GM18858 (cell line): Measurements from ENCODE around the gene NSUN7.
A peak's percentile ranks its signal among the peaks of the same experiment; 100 is the strongest.
"Not testable (repeated sequence)": the region's sequence is repeated elsewhere in the genome, so short reads cannot be mapped to it uniquely, and the experiment has no call there.

ENCODE experiments used
- ATAC-seq: cut with Tn5 transposase; IDR thresholded peaks from one replicate; pipeline ENCODE4 v1.9.1; 2021; ENCODE audit not compliant: unreplicated experiment

The NSUN7 gene

GRCh38 chr4:40749717-40750460 lies at the start of gene NSUN7:
Gene NSUN7, plus strand, starts transcription at chr4:40749955. Its CDS starts 739 bp downstream, at chr4:40750694.
- ATAC-seq = no peak

- ATAC-seq = no peak
These were observed 47.5 kb upstream of the NSUN7 start for GRCh38 chr4:40702137-40702799.

- ATAC-seq = no peak
These were observed 47.0 kb upstream of the NSUN7 start for GRCh38 chr4:40702800-40703151.

- no peak for ATAC-seq
These were observed 45.7 kb upstream of the NSUN7 start for GRCh38 chr4:40704073-40704472.

- no peak for ATAC-seq
These were observed 39.1 kb upstream of the NSUN7 start for GRCh38 chr4:40710484-40711254.

- ATAC-seq = not testable (repeated sequence)
These were observed 36.8 kb upstream of the NSUN7 start for GRCh38 chr4:40713001-40713400.

- ATAC-seq = no peak
These were observed 36.0 kb upstream of the NSUN7 start for GRCh38 chr4:40713798-40714197.

GRCh38 chr4:40718586-40718985 lies 31.2 kb upstream of the NSUN7 start:
- ATAC-seq = no peak

GRCh38 chr4:40719008-40719623 lies 30.6 kb upstream of the NSUN7 start:
- ATAC-seq = peak; percentile 48

- no peak for ATAC-seq
These were observed 29.4 kb upstream of the NSUN7 start for GRCh38 chr4:40720351-40720750.

GRCh38 chr4:40720916-40721315 lies 28.8 kb upstream of the NSUN7 start:
- no peak for ATAC-seq

GRCh38 chr4:40721730-40722171 lies 28.0 kb upstream of the NSUN7 start:
- ATAC-seq = peak; percentile 33

- peak; percentile 61 for ATAC-seq
These were observed 27.1 kb upstream of the NSUN7 start for GRCh38 chr4:40722576-40723161.

GRCh38 chr4:40723728-40724127 lies 26.0 kb upstream of the NSUN7 start:
- no peak for ATAC-seq

- no peak for ATAC-seq
These were observed 21.4 kb upstream of the NSUN7 start for GRCh38 chr4:40728333-40728732.

GRCh38 chr4:40729555-40729954 lies 20.2 kb upstream of the NSUN7 start:
- ATAC-seq = no peak

- ATAC-seq = no peak
These were observed 19.6 kb upstream of the NSUN7 start for GRCh38 chr4:40730091-40730679.

- no peak for ATAC-seq
These were observed 18.4 kb upstream of the NSUN7 start for GRCh38 chr4:40731361-40731760.

- no peak for ATAC-seq
These were observed 17.9 kb upstream of the NSUN7 start for GRCh38 chr4:40731792-40732245.

- ATAC-seq = no peak
These were observed 16.0 kb upstream of the NSUN7 start for GRCh38 chr4:40733752-40734151.

- no peak for ATAC-seq
These were observed 15.3 kb upstream of the NSUN7 start for GRCh38 chr4:40734497-40734896.
